ENCODE measurements around the gene PPIL6.
"Not testable (repeated sequence)": the region's sequence is repeated elsewhere in the genome, so short reads cannot be mapped to it uniquely, and the experiment has no call there.

Gene PPIL6

GRCh38 chr6:109396046-109396718 lies 44.2 kb downstream of the PPIL6 start:
- DNase-seq (ENCODE audit: low read depth in 2 of 2) = no peak

GRCh38 chr6:109393886-109394281 lies 46.5 kb downstream of the PPIL6 start:
- DNase-seq (ENCODE audit: low read depth in 2 of 2) = no peak

GRCh38 chr6:109393157-109393885 lies 47.1 kb downstream of the PPIL6 start:
- no peak for DNase-seq (ENCODE audit: low read depth in 2 of 2)

GRCh38 chr6:109389650-109390274 lies 50.7 kb downstream of the PPIL6 start:
- DNase-seq (ENCODE audit: low read depth in 2 of 2) = no peak

- DNase-seq (ENCODE audit: low read depth in 2 of 2) = no peak
Measured at GRCh38 chr6:109388265-109388664, 52.2 kb downstream of the PPIL6 start.

GRCh38 chr6:109383438-109383940 lies 56.9 kb downstream of the PPIL6 start:
- no peak for DNase-seq (ENCODE audit: low read depth in 2 of 2)

GRCh38 chr6:109382576-109383437 lies 57.6 kb downstream of the PPIL6 start:
- peak; percentile 78 to 84 for DNase-seq (ENCODE audit: low read depth in 2 of 2)

GRCh38 chr6:109381747-109382575 lies 58.5 kb downstream of the PPIL6 start, which contains the start of gene CD164:
Gene CD164 (minus strand): TSS chr6:109382467. CDS start chr6:109382378, 89 bp downstream.
- DNase-seq (ENCODE audit: low read depth in 2 of 2) = peak; percentile 88

- DNase-seq (ENCODE audit: low read depth in 2 of 2) = no peak
Measured at GRCh38 chr6:109381061-109381746, 59.2 kb downstream of the PPIL6 start.

GRCh38 chr6:109379711-109380110 lies 60.7 kb downstream of the PPIL6 start:
- no peak for DNase-seq (ENCODE audit: low read depth in 2 of 2)

GRCh38 chr6:109377717-109378116 lies 62.7 kb downstream of the PPIL6 start:
- no peak for DNase-seq (ENCODE audit: low read depth in 2 of 2)

GRCh38 chr6:109374326-109374892 lies 66.0 kb downstream of the PPIL6 start:
- DNase-seq (ENCODE audit: low read depth in 2 of 2) = no peak

- DNase-seq (ENCODE audit: low read depth in 2 of 2) = peak in 1 of 2 donors; percentile 24
Measured at GRCh38 chr6:109373762-109374161, 66.7 kb downstream of the PPIL6 start.

GRCh38 chr6:109373331-109373730 lies 67.1 kb downstream of the PPIL6 start:
- no peak for DNase-seq (ENCODE audit: low read depth in 2 of 2)

GRCh38 chr6:109372130-109372529 lies 68.3 kb downstream of the PPIL6 start:
- no peak for DNase-seq (ENCODE audit: low read depth in 2 of 2)

GRCh38 chr6:109370792-109371191 lies 69.6 kb downstream of the PPIL6 start:
- DNase-seq (ENCODE audit: low read depth in 2 of 2) = no peak

GRCh38 chr6:109370336-109370735 lies 70.1 kb downstream of the PPIL6 start:
- no peak for DNase-seq (ENCODE audit: low read depth in 2 of 2)

- no peak for DNase-seq (ENCODE audit: low read depth in 2 of 2)
Measured at GRCh38 chr6:109369728-109370127, 70.7 kb downstream of the PPIL6 start.

- not testable (repeated sequence) for DNase-seq (ENCODE audit: low read depth in 2 of 2)
Measured at GRCh38 chr6:109364382-109365078, 75.9 kb downstream of the PPIL6 start.
